Measurements from ENCODE around the gene SEMA4D.

DNA sequence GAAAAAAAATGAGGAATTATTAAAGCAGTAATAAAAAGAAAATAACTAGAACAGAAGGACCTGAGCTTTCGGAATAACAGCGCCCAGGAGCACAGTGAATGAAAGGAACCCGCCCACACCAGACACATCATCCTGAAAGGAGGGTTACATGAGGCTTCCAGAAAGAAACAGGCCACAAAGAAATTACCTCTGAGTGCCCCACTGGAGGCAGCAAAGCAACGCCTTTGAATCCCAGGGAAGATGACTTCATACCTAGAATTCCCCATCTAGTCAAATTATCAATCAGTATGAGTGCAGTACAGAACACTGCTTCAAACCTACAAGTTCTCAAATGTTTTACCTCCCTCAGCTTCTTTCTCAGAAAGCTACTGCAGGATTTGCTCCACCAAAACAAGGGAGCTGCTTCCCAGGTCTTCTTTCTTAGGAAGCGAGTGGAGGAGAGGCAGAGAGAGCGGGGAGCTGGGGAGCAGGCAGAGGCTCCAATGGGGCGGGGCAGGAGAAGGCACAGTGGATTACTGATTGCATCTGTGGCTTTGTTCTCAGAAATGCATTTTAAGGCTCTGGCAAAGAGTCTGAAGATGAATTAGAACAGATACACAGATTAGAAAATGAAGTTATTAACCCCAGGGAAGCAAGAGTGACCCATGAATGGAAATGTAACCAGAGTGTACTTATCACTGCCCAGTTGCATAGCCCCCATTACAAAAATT lies 87.1 kb downstream of the SEMA4D start:
- TF ChIP-seq, protein P1, sequence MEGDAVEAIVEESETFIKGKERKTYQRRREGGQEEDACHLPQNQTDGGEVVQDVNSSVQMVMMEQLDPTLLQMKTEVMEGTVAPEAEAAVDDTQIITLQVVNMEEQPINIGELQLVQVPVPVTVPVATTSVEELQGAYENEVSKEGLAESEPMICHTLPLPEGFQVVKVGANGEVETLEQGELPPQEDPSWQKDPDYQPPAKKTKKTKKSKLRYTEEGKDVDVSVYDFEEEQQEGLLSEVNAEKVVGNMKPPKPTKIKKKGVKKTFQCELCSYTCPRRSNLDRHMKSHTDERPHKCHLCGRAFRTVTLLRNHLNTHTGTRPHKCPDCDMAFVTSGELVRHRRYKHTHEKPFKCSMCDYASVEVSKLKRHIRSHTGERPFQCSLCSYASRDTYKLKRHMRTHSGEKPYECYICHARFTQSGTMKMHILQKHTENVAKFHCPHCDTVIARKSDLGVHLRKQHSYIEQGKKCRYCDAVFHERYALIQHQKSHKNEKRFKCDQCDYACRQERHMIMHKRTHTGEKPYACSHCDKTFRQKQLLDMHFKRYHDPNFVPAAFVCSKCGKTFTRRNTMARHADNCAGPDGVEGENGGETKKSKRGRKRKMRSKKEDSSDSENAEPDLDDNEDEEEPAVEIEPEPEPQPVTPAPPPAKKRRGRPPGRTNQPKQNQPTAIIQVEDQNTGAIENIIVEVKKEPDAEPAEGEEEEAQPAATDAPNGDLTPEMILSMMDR (IDR thresholded peaks at IDR 0.05) = no peak
- no peak for TF ChIP-seq POLR2A (IDR thresholded peaks at IDR 0.05)

Measured in uterus (tissue), 2 donors.